Activated naive CD4-positive, alpha-beta T cell treated with anti-CD3 and anti-CD28 coated beads for 36 hours (primary cell): Measurements from ENCODE around the gene DOCK1. TPM values are rescaled to one million over a fixed set of nuclear protein-coding genes. Genes with fewer than 3 reads are reported as not detected.

ENCODE experiments used
- CTCF ChIA-PET: fragments of 350-600 bp; sonication (Branson Sonifier 250); formaldehyde crosslinking; loops from one replicate; lab custom pipeline; 2021; ENCODE audit warnings: antibody characterized with exemption; lab: Charles Lee
- DNase-seq: peaks from one replicate; pipeline ENCODE4 v3.0.0-alpha.2; 2020
- H3K27ac Mint-ChIP-seq: one replicate; pipeline ENCODE4 v1.8.0; 2021; ENCODE audit warnings: mild to moderate bottlenecking, mixed read lengths
- H3K27me3 Mint-ChIP-seq: one replicate; pipeline ENCODE4 v1.8.0; 2021; ENCODE audit warnings: low read depth, mixed read lengths
- H3K36me3 Mint-ChIP-seq: one replicate; pipeline ENCODE4 v1.8.0; 2021; ENCODE audit warnings: low read depth, mixed read lengths
- H3K4me1 Mint-ChIP-seq: one replicate; pipeline ENCODE4 v1.8.0; 2021; ENCODE audit warnings: low read depth, mixed read lengths
- H3K4me3 Mint-ChIP-seq: one replicate; pipeline ENCODE4 v1.8.0; 2021; ENCODE audit warnings: mild to moderate bottlenecking, moderate library complexity, mixed read lengths
- H3K9me3 Mint-ChIP-seq: one replicate; pipeline ENCODE4 v1.8.0; 2021; ENCODE audit warnings: mixed read lengths
- intact Hi-C: fragments of 100-400 bp; cut with micrococcal nuclease; formaldehyde crosslinking; loops from one replicate; pipeline ENCODE4 v1.15.1; 2023
- total RNA-seq, 2 experiments: library from RNA; stranded (reverse); gene quantifications; one replicate each; pipeline ENCODE4 v1.2.3, GENCODE V29; 2021

DOCK1 gene
- total RNA-seq, 2 experiments from 2014 or later = 0.49 to 0.72 TPM

- Mint-ChIP-seq H3K4me3 (no peak overlapping the region), H3K4me1 (no peaks in the 10 kb centered on the region), H3K27ac (no peak overlapping the region), H3K36me3 (no peaks in the 10 kb centered on the region), H3K9me3 (no peaks in the 10 kb centered on the region), H3K27me3 (no peaks in the 10 kb centered on the region)
- CTCF ChIA-PET = no interaction called here
- intact Hi-C loops = no loop called here
- no peak for DNase-seq
Observed at GRCh38 chr10:127133672-127134500, 228.7 kb downstream of the DOCK1 start.

GRCh38 chr10:127135844-127136577 lies 230.8 kb downstream of the DOCK1 start:
- Mint-ChIP-seq H3K4me1 (no peaks in the 10 kb centered on the region), H3K36me3 (no peaks in the 10 kb centered on the region), H3K9me3 (no peaks in the 10 kb centered on the region), H3K27ac (no peak overlapping the region), H3K27me3 (no peaks in the 10 kb centered on the region), H3K4me3 (no peak overlapping the region)
- intact Hi-C loops = no loop called here
- no peak for DNase-seq
- CTCF ChIA-PET = no interaction called here

- Mint-ChIP-seq H3K4me1 (no peaks in the 10 kb centered on the region), H3K27ac (no peak overlapping the region), H3K9me3 (no peaks in the 10 kb centered on the region), H3K4me3 (no peak overlapping the region), H3K27me3 (no peaks in the 10 kb centered on the region), H3K36me3 (no peaks in the 10 kb centered on the region)
- no peak for DNase-seq
- intact Hi-C loops = no loop called here
- CTCF ChIA-PET = no interaction called here
Observed at GRCh38 chr10:127137391-127137790, 232.2 kb downstream of the DOCK1 start.

GRCh38 chr10:127142136-127142535 lies 236.9 kb downstream of the DOCK1 start:
- Mint-ChIP-seq H3K4me1 (no peaks in the 10 kb centered on the region), H3K4me3 (no peak overlapping the region)
- CTCF ChIA-PET = no interaction called here

GRCh38 chr10:127142856-127143255 lies 237.6 kb downstream of the DOCK1 start:
- H3K4me3 Mint-ChIP-seq = no peak overlapping the region
- no peaks in the 10 kb centered on the region for H3K27me3 Mint-ChIP-seq
- CTCF ChIA-PET = interaction anchor here (0.6 kb wide), 1 partner anchor 380 kb away, joined by 3 read pairs; no protein-coding TSS in a partner anchor
- no peak overlapping the region for H3K27ac Mint-ChIP-seq
- no peaks in the 10 kb centered on the region for H3K36me3 Mint-ChIP-seq
- intact Hi-C loops = no loop called here
- DNase-seq = no peak
- no peaks in the 10 kb centered on the region for H3K9me3 Mint-ChIP-seq
- no peaks in the 10 kb centered on the region for H3K4me1 Mint-ChIP-seq

More at GRCh38 chr10:127142136-127142535, 236.9 kb downstream of the DOCK1 start:
- Mint-ChIP-seq H3K27ac (no peak overlapping the region), H3K27me3 (no peaks in the 10 kb centered on the region), H3K36me3 (no peaks in the 10 kb centered on the region), H3K9me3 (no peaks in the 10 kb centered on the region)
- no peak for DNase-seq
- intact Hi-C loops = no loop called here

- Mint-ChIP-seq H3K4me1 (peaks cover 2% of the 10 kb centered on the region), H3K4me3 (no peak overlapping the region), H3K27ac (no peak overlapping the region), H3K36me3 (no peaks in the 10 kb centered on the region), H3K9me3 (peaks cover 1% of the 10 kb centered on the region), H3K27me3 (peaks cover under 1% of the 10 kb centered on the region)
- no peak for DNase-seq
- intact Hi-C loops = no loop called here
- CTCF ChIA-PET = no interaction called here
Observed at GRCh38 chr10:127145173-127145572, 239.9 kb downstream of the DOCK1 start.

GRCh38 chr10:127146661-127147060 lies 241.4 kb downstream of the DOCK1 start:
- no peak for DNase-seq
- intact Hi-C loops = no loop called here
- CTCF ChIA-PET = no interaction called here
- H3K4me1 Mint-ChIP-seq = peaks cover 2% of the 10 kb centered on the region
- H3K36me3 Mint-ChIP-seq = no peaks in the 10 kb centered on the region
- H3K27ac Mint-ChIP-seq = no peak overlapping the region
- no peak overlapping the region for H3K4me3 Mint-ChIP-seq
- peaks cover 1% of the 10 kb centered on the region for H3K9me3 Mint-ChIP-seq
- peaks cover 2% of the 10 kb centered on the region for H3K27me3 Mint-ChIP-seq

- Mint-ChIP-seq H3K27ac (no peak overlapping the region), H3K27me3 (peaks cover 2% of the 10 kb centered on the region), H3K36me3 (no peaks in the 10 kb centered on the region), H3K9me3 (peaks cover 1% of the 10 kb centered on the region), H3K4me3 (no peak overlapping the region), H3K4me1 (peaks cover 2% of the 10 kb centered on the region)
- intact Hi-C loops = no loop called here
- peak; percentile 9 for DNase-seq
- CTCF ChIA-PET = no interaction called here
Observed at GRCh38 chr10:127148066-127148932, 243.1 kb downstream of the DOCK1 start.

- intact Hi-C loops = no loop called here
- peaks cover 2% of the 10 kb centered on the region for H3K4me1 Mint-ChIP-seq
- H3K36me3 Mint-ChIP-seq = no peaks in the 10 kb centered on the region
- H3K27me3 Mint-ChIP-seq = peaks cover 2% of the 10 kb centered on the region
- peaks cover 1% of the 10 kb centered on the region for H3K9me3 Mint-ChIP-seq
- CTCF ChIA-PET = no interaction called here
- DNase-seq = no peak
- H3K27ac Mint-ChIP-seq = no peak overlapping the region
- no peak overlapping the region for H3K4me3 Mint-ChIP-seq
Observed at GRCh38 chr10:127148933-127149220, 243.6 kb downstream of the DOCK1 start.

- Mint-ChIP-seq H3K9me3 (peaks cover 1% of the 10 kb centered on the region), H3K4me1 (peaks cover 2% of the 10 kb centered on the region), H3K27ac (no peak overlapping the region), H3K27me3 (peaks cover 2% of the 10 kb centered on the region), H3K4me3 (no peak overlapping the region), H3K36me3 (no peaks in the 10 kb centered on the region)
- CTCF ChIA-PET = interaction anchor here (0.6 kb wide), 1 partner anchor 141 kb away, joined by 3 read pairs; no protein-coding TSS in a partner anchor
- intact Hi-C loops = no loop called here
- no peak for DNase-seq
Observed at GRCh38 chr10:127149501-127150081, 244.4 kb downstream of the DOCK1 start.

GRCh38 chr10:127150136-127150535 lies 244.9 kb downstream of the DOCK1 start:
- no peak for DNase-seq
- no peak overlapping the region for H3K27ac Mint-ChIP-seq
- no peak overlapping the region for H3K4me3 Mint-ChIP-seq
- CTCF ChIA-PET = interaction anchor here (0.6 kb wide), 1 partner anchor 141 kb away, joined by 3 read pairs; no protein-coding TSS in a partner anchor
- H3K9me3 Mint-ChIP-seq = peaks cover 1% of the 10 kb centered on the region
- peaks cover 2% of the 10 kb centered on the region for H3K27me3 Mint-ChIP-seq
- intact Hi-C loops = no loop called here
- H3K4me1 Mint-ChIP-seq = peaks cover 2% of the 10 kb centered on the region
- no peaks in the 10 kb centered on the region for H3K36me3 Mint-ChIP-seq

- intact Hi-C loops = no loop called here
- DNase-seq = no peak
- CTCF ChIA-PET = no interaction called here
- peaks cover 2% of the 10 kb centered on the region for H3K4me1 Mint-ChIP-seq
- no peaks in the 10 kb centered on the region for H3K36me3 Mint-ChIP-seq
- no peak overlapping the region for H3K4me3 Mint-ChIP-seq
- H3K27ac Mint-ChIP-seq = no peak overlapping the region
- peaks cover 1% of the 10 kb centered on the region for H3K9me3 Mint-ChIP-seq
- H3K27me3 Mint-ChIP-seq = peaks cover 2% of the 10 kb centered on the region
Observed at GRCh38 chr10:127151541-127151940, 246.3 kb downstream of the DOCK1 start.
